NCI-H146 (cell line): ENCODE data around the gene CERCAM.
"Not testable (repeated sequence)": the region's sequence is repeated elsewhere in the genome, so short reads cannot be mapped to it uniquely, and the experiment has no call there.

Experiments
- DNase-seq: peaks from one replicate; lab custom pipeline; 2025; lab: John Stamatoyannopoulos, UW

Gene CERCAM

GRCh38 chr9:128393145-128393775 lies 27.4 kb upstream of the CERCAM start:
- DNase-seq: no peak

GRCh38 chr9:128393970-128394369 lies 26.7 kb upstream of the CERCAM start:
- no peak for DNase-seq

GRCh38 chr9:128394379-128395168 lies 26.1 kb upstream of the CERCAM start:
- no peak for DNase-seq

GRCh38 chr9:128396970-128397613 lies 23.6 kb upstream of the CERCAM start:
- no peak for DNase-seq

- no peak for DNase-seq
These were observed 22.8 kb upstream of the CERCAM start for GRCh38 chr9:128397831-128398230.

- no peak for DNase-seq
These were observed 20.8 kb upstream of the CERCAM start for GRCh38 chr9:128399861-128400260.

GRCh38 chr9:128404560-128404959 lies 16.1 kb upstream of the CERCAM start:
- DNase-seq: no peak

GRCh38 chr9:128405077-128405779 lies 15.4 kb upstream of the CERCAM start:
- DNase-seq: no peak

GRCh38 chr9:128405780-128406171 lies 14.9 kb upstream of the CERCAM start:
- DNase-seq: no peak

- no peak for DNase-seq
These were observed 13.7 kb upstream of the CERCAM start for GRCh38 chr9:128406848-128407391.

GRCh38 chr9:128408963-128409431 lies 11.7 kb upstream of the CERCAM start:
- no peak for DNase-seq

GRCh38 chr9:128409450-128409849 lies 11.2 kb upstream of the CERCAM start:
- no peak for DNase-seq

- no peak for DNase-seq
These were observed 10.7 kb upstream of the CERCAM start for GRCh38 chr9:128409978-128410377.

GRCh38 chr9:128411364-128412119 lies 9.1 kb upstream of the CERCAM start:
- no peak for DNase-seq

GRCh38 chr9:128412120-128412790 lies 8.4 kb upstream of the CERCAM start:
- DNase-seq: peak; percentile 68

GRCh38 chr9:128413728-128414127 lies 6.9 kb upstream of the CERCAM start:
- DNase-seq: not testable (repeated sequence)

- DNase-seq: no peak
These were observed 6.2 kb upstream of the CERCAM start for GRCh38 chr9:128414461-128414860.

- no peak for DNase-seq
These were observed 5.4 kb upstream of the CERCAM start for GRCh38 chr9:128415281-128415680.

- no peak for DNase-seq
These were observed 4.6 kb upstream of the CERCAM start for GRCh38 chr9:128416014-128416413.

GRCh38 chr9:128416432-128417019 lies 4.1 kb upstream of the CERCAM start:
- no peak for DNase-seq
